HG03520 (cell line): ENCODE measurements around the gene TRMT2A.

Source experiments
- ATAC-seq: cut with Tn5 transposase; IDR thresholded peaks from one replicate; pipeline ENCODE4 v1.9.1; 2021; ENCODE audit warnings: mild to moderate bottlenecking, moderate library complexity; ENCODE audit not compliant: unreplicated experiment

Gene TRMT2A

DNA sequence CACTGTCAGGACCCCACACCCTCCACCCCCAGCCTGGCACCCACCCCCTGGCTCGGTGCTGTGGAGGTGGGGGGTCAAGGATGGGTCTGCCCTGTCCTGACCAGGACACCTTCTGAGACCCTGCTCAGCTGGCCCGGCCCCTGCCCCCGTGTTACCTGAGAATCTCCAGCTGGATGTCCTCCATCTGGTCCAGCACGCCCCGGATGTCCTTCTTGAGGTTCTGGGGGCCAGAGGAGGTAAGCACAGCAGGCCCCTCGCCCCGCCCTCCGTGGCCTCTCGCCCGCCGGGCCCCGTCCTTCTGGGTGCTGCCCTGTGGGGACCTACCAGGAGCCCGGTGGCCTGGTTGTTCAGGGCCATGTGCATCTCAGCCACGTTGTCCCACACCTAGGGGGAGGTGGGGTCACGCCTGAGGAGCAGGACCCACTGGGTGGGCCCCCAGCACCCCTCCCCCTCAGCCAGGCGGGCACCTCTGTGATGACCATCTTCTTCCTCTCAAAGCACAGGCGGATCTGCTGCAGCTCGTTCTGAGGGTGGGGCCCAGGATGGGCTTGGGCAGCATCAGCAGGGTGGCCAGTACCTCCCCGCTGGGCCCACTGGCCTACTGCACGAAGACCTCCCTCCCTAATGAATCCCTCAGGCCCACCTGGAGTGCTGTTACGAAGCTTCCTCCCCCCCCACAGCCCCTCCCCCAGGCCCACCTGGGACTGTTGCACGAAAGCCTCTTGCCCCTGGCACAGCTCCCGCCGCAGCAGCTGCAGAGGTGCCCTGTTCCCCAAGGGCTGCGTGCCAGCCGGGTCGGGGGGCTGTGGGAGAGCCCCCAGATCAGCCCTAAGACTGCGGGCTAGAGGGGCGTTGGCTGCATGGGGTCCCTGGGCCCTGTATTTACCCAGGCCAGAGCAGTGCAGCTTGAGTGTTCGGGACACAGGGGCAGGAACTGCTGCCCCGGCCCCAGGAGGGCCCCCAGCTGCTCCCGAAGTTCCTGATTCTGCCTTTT, 32.5 kb upstream of the TRMT2A start:
- no peak for ATAC-seq

DNA sequence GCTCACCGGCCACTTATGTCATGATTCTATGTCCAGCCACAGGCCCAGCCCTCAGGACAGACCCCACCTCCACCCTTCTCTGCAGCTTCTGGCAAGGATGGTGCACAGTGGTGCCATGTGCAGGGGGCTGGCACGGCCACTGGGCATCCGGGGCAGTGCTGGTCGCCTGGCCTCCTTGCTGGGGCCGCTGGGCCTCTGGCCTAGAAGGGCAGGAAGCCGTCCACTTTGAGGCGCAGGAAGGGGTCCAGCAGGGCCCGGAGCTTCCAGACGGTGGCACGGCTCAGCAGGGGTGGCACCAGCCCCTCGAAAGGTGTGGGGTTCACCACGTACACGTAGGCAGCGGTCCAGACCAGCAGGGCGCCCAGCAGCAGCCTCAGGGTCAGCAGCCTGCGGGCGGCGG, 31.4 kb upstream of the TRMT2A start:
- ATAC-seq: no peak

DNA sequence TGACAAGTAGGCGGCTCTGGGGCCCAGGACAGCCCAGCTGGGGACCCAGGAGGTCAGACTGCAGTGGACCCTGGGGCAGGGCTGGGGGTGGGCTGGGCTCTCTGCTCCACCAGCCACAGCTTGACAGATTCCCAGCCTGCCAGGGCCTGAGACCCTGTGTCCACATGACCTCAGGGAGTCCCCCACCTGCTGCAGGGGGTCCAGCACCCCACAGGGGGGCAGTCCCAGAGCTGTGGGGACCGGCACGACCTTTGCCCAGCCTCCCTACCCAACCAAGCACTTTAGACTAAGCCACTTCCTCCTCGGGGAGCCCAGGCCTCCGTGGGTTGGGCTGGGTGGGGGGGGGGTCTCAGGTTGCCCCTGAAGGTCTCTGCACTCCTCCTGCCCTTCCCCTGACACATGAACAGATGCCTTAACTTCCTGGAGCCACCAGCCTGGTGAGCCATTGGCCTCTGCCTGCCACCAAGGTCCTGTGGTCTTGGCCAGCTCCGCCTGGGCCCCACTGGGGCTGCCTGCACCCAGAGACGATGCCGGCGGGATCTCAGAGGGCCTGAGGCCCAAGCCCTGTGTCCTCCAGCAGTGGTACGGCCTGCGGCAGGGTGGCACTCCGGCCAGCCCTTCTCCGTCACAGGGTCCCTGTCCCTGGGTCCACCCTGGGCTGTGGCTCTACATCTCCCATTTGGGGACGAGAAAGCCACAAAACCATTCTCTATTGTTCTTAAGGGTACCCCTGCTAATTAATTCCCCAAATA, 30.4 kb upstream of the TRMT2A start:
- no peak for ATAC-seq

DNA sequence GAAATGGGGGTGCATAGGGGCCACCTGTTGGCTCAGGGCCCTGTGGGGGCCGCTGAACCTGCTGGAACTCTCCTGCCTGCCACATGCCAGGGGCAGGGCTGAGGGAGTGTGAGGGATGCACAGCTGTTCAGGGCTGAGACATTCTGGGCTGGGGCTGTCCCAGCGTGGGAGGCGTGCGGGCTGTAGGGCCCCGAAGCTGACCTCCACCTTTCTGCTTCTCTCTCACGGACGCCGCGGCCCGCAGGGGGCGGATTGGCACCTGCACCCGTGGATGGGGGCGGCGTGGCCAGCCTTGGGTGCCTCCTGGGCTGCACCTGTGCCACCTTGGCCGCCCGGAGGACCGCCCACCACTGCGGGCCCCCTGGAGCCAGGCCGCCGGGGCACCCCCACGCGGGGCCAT, 29.8 kb upstream of the TRMT2A start:
- no peak for ATAC-seq

GRCh38 chr22:20145832-20146223, 28.8 kb upstream of the TRMT2A start:
- no peak for ATAC-seq

GRCh38 chr22:20145206-20145831, 28.3 kb upstream of the TRMT2A start:
- ATAC-seq: no peak

DNA sequence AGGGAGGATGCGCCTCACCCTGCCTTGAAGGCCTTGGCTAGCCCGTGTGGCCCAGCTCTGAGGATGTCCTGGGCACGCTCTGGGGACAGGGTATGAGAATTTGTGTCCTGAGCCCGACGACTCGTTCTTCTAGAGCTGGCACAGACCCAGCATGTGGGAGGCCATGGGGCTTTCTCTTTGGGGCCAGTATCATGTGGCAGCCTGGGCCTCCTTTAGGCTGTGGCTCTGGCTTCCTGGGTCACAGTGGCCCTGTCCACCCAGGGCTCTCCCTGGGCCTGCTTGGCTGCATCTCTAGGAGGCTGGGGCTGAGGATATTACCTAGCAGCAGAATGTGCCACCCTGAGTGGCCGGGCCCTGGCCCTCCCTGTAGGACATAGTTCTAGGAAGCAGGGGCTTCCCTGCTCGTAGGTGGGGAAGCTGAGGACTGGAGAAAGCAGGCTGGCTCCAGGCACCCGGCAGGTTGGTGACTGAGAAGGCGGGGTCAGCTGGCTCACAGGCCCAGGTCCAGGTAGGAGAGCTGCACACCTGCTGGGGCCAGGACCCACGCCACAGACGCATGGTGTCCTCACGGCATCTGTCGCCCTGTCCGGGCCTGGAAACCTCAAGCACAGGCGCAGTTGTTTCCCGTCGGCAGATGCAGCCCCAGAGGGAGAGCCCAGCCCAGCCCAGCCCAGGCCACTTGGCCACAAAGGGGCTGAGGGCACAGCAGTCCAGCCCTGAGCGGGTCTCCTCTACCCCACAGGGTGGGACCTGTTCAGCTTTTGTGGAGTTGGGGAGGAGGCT, 27.0 kb upstream of the TRMT2A start:
- no peak for ATAC-seq

- ATAC-seq: no peak
Measured at GRCh38 chr22:20142711-20143621, 25.9 kb upstream of the TRMT2A start.

GRCh38 chr22:20141186-20142077, 24.4 kb upstream of the TRMT2A start:
- no peak for ATAC-seq

GRCh38 chr22:20140521-20140964, 23.5 kb upstream of the TRMT2A start:
- ATAC-seq: no peak

GRCh38 chr22:20140107-20140445, 23.1 kb upstream of the TRMT2A start:
- ATAC-seq: no peak

GRCh38 chr22:20139391-20140106, 22.5 kb upstream of the TRMT2A start:
- ATAC-seq: no peak

- ATAC-seq: no peak
Measured at GRCh38 chr22:20138868-20139267, 21.8 kb upstream of the TRMT2A start.

- ATAC-seq: no peak
Measured at GRCh38 chr22:20138417-20138738, 21.4 kb upstream of the TRMT2A start.

- no peak for ATAC-seq
Measured at GRCh38 chr22:20137671-20138416, 20.8 kb upstream of the TRMT2A start.

DNA sequence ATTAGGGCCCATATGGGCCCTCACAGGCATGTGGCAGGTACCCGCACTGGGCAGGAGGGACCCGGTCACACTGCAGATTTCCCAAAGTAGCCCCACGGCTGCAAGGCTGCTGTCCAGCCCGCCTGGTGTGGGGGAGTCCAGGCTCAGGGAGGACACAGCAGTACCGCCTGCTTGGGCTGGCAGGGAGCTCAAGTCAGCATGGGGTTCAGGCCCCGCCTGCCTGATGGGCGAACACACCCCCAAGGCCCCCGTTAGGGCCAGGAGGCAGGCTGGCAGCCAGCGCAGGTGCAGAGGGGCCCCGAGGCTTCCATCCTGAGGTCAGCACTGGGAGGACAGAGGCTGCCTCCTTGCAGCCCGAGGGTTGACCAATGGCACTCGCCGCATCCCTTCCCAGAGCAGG, 20.1 kb upstream of the TRMT2A start:
- no peak for ATAC-seq

- no peak for ATAC-seq
Measured at GRCh38 chr22:20136603-20136873, 19.5 kb upstream of the TRMT2A start.
